HG03135 (cell line): ENCODE measurements around the gene KLF6.

Source experiments
- ATAC-seq: cut with Tn5 transposase; IDR thresholded peaks from one replicate; pipeline ENCODE4 v1.9.1; 2021; ENCODE audit warnings: mild to moderate bottlenecking, moderate library complexity; ENCODE audit not compliant: unreplicated experiment

Gene KLF6

GRCh38 chr10:3811291-3811870 lies 26.4 kb upstream of the KLF6 start:
- peak; percentile 66 for ATAC-seq

DNA sequence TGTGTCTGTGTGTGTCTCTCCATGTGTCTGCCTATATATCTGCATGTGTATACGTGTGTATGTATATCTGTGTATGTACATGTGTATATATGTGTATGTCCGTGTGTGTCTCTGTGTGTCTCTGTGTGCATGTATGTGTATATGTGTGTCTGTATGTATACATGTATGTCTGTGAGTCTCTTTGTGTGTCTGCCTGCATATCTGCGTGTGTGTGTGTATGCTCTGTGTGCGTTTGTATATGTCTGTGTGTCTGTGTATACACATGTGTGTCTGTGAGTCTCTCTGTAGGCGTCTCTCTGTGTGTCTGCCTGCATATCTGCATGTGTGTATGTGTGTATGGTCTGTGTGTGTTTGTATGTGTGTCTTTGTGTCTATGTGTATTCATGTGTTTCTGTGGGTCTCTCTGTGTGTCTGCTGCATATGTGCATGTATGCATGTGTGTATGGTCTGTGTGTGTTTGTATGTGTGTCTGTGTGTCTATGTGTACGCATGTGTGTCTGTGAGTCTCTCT lies 23.7 kb upstream of the KLF6 start:
- ATAC-seq, result no peak

GRCh38 chr10:3807928-3808496 lies 23.0 kb upstream of the KLF6 start:
- ATAC-seq, result no peak

GRCh38 chr10:3807211-3807927 lies 22.4 kb upstream of the KLF6 start:
- ATAC-seq, result no peak

DNA sequence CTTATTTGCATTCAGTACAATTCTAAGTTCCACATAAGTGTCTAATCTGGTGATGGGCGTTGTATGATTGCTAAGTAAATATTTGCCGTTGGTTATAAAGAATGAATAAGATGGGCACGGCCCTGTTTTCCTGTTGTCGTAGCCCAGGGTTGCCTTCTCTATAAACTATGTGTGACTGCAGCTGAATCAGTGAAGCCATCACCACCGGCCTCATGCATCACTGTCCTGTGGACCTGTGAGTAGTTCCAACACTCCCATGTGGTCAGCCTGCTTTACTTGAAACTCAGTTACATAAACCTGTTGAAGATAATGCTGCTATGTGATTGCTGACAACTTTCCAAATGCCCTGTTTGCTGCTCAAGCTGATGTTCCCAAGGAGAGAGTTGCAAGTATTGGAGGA lies 21.6 kb upstream of the KLF6 start:
- ATAC-seq, result no peak

DNA sequence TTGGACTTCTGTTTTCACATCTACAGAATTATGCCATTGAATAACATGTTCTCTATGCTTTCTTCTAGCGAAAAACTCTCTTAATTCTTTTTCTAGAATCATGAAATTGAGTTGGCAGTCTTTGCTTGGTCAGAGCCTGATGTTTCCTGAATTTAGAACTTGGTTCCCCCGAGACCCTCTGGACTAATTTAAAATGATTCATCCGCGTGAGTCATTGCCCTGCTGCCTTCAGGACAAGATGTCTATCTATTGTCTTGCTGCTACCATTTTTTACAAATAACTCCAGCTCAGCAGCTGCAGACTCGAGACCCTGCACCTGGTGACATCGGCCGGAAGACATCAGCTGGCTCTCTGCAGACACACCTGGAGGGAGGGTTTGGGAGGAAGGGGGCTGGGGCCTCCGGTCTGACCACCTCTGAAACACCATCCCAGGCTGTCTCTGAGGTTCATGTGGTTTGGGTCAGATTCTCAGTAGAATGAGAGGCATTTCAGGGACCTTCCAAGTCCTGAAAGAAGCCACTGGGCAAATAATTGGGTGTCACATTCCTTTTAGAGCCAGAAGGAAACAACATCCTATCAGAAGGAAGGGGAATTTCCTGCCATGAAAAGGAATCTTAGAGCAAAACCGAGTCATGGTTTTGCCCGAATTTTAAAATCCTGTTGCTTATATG lies 20.9 kb upstream of the KLF6 start:
- peak; percentile 24 for ATAC-seq

DNA sequence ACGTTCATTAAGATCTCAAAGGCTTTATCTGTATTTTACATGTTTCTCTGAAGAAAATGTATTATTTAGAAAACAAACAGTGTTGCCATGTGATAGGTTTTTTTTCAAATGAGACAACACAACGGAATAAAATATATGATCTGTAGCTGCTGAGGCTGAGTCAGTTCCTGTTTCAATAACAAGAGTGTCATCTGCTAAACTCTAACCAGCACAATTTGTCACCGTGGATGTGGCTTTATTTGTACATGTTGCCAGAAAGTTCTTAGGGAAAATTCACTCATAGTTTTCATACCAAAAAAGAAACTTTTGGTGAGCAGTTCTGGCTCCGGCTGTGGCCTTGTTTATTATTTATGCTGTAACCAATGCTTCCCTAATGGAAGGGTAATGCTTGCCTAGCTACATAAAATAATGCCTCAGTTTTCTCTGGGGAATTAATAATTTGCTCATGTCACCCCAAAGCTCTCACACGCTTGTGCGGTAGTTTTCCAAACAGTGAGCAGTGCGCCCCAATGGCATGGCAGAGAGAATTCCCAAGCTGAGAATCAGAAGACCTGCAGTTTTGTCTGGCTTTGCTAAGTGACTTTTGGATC lies 20.3 kb upstream of the KLF6 start:
- ATAC-seq, result peak; percentile 41

- ATAC-seq, result no peak
Observed at GRCh38 chr10:3803927-3804741, 19.1 kb upstream of the KLF6 start.

DNA sequence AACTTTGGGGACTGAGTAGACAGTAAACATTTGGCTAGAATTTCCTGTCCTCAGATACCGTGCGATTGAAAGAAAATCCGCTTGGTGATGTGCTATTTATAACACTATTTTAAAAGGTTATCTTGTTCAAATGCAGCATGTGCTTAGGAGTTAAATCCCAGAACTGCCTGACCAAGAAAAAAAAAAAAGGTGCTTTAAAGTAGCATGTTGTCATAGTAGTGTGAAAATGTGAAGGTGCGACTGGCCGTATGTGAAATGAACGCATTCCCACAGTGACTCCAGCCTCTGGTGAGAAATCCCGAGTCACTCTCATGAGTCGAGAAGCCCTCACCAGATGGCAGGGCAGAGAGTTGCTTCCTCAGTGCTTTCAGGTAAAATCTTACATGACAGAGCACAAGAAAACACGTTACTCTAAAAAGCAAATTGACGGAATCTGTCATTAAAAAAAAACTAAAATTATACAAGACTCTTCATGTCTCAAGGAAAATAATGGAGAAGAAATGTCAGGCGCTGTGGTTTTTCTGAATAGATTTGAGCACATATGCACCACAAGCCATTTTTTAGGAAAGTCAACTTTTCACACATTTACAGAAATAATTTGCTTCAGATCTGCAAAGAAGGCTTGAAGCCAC lies 18.4 kb upstream of the KLF6 start:
- no peak for ATAC-seq

DNA sequence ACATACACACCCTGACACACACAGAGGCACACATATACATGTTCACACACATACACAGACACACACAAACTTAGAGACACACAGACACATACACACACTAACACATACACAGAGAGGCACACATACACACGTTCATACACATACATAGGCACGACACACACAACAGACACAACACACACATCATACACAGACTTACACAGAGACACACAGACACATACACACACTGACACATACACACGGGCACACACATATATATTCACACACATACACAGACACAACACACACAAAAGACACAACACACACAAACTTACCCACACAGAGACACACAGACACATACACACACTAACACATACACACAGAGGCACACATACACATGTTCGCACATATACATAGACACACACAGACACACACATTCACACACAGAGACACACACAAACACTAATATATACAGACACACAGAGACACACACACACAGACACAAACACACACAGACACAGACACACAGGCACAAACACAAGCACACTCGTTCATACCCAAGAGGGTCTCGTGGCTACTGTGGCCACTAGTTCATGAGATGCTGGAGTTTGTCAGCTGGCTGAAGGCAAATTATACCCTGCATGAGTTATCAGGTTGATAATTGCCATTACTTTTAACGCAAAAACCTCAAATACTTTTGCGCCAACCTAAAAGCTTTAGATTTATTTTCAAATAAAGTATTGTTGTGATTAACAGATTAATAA lies 17.7 kb upstream of the KLF6 start:
- no peak for ATAC-seq

DNA sequence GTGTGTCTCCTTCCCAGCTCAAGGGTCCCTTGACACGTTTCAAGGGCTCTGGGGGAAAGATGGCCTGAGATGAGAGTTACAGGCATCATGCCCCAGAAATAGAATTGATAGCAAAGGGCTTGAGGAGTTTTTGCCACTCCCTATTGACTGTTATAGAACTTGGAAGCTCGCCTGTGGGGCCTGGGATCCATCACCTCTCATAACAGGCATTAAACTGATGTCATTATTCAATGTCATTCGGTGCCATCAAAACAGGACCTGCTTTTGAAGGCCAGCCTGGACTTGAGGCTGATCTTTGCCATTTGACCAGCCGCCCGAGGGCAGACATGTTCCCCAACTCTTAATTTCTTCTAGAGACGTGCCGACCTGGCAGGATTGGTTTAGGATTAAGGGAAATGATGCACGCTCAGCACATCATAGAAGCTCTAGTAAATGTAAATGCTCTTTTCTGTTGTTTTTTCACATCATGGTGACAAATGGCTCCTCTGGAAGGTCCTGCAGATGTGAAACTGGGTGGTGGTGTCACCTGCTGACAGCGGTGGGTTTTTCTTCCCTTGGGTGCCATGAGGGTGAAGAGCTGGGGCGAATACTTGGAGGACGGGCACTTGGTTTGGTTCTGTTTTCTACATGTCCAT lies 16.7 kb upstream of the KLF6 start:
- no peak for ATAC-seq

DNA sequence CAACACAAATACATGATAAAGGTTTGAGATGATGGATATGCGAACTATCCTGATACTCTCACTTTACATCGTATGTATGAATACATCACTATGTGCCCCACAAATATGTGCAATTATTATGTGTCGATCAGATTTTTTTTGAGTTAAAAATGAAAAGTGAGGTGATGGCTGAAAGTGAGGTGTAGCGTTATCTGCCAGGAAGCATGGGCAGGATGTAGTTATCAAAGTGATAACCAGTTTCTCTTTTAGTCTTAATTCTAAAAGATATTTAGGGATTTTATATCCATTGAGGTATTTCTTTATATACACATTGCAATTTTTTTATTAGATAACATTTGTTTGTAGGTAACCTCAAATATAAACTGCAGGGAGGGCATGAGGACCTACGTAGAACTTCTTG lies 15.6 kb upstream of the KLF6 start:
- no peak for ATAC-seq

DNA sequence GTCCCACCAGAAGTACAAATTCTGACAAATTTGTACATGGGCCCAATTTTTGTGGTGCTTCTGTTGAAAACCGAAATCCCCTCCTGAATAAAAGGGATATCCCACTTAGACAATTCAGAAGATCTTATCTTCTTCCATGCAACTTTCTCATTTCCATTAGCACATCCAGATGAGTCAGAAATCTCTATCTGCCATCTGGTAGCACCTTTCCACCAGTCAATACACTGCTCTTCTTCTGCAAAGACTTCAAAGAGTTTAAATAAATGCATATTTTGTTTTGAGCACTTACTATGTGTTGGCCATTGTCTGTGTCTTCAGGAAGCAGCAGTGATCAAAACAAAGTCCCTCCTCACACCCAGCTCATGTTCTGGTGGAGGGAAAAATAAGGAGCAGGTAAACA lies 12.7 kb upstream of the KLF6 start:
- no peak for ATAC-seq

GRCh38 chr10:3793553-3793952 lies 8.5 kb upstream of the KLF6 start:
- ATAC-seq, result no peak

- no peak for ATAC-seq
Observed at GRCh38 chr10:3792710-3793219, 7.8 kb upstream of the KLF6 start.

DNA sequence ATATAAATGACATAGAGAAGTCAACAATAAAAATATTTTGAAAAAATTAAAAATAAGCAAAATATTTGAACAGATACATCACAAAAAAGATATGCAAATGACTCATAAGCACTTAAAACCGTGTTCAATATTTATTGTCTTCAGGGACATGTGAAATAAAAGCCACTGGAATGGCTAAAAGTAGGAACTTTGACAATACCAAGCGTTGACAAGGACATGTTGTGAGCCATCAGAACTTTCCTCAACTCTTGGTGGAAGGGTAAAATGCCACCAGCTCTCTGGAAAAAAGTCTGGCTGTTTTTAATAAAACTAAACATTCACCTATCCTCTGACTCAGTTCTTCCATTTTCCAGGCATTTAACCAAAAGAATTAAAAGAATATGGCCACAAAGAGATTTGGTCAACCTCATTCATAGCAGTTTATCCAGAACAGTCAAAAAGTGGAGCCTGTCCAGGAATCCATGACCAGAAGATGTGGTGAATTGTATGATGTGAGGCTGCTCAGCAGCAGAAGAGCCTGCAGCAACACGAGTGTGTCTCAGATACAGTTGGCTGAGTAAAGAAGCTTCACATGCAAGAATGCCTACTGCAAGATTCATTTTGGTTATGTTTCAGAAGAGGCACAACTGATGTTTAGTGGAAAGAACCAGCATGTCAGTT lies 7.1 kb upstream of the KLF6 start:
- ATAC-seq, result no peak

- no peak for ATAC-seq
Observed at GRCh38 chr10:3790858-3791257, 5.8 kb upstream of the KLF6 start.

GRCh38 chr10:3790272-3790671 lies 5.3 kb upstream of the KLF6 start:
- ATAC-seq, result no peak
